GM12874 (cell line): ENCODE measurements around the gene ZNF845.

Experiments used
- CTCF ChIP-seq: IDR thresholded peaks from 2 replicates; pipeline ENCODE4 v1.5.1; 2011; ENCODE audit warnings: low read depth, mild to moderate bottlenecking, control low read depth, low read length, moderate library complexity; ENCODE audit not compliant: insufficient read depth

Gene ZNF845

GRCh38 chr19:53333463-53334449 lies at the start of gene ZNF845:
TSS of gene ZNF845 (plus strand) at chr19:53333749. CDS start at chr19:53341308, 7,559 bp downstream.
- no peak for TF ChIP-seq CTCF

- TF ChIP-seq CTCF = no peak
Observed at GRCh38 chr19:53285087-53285486, 48.5 kb upstream of the ZNF845 start.

GRCh38 chr19:53290758-53291549 lies 42.6 kb upstream of the ZNF845 start:
- TF ChIP-seq CTCF = no peak

GRCh38 chr19:53294786-53295441 lies 38.6 kb upstream of the ZNF845 start:
- TF ChIP-seq CTCF = no peak

- peak; percentile 36; the same call in 1 of the 2 replicates for TF ChIP-seq CTCF
Observed at GRCh38 chr19:53308339-53308811, 25.2 kb upstream of the ZNF845 start.

- TF ChIP-seq CTCF = no peak
Observed at GRCh38 chr19:53311044-53311443, 22.5 kb upstream of the ZNF845 start.
